Lower leg skin (tissue), 4 donors: ENCODE results near the gene RTN4RL1. TPM values are rescaled to one million over a fixed set of nuclear protein-coding genes. Genes with fewer than 3 reads are reported as not detected.

Source experiments
- DNase-seq, 2 donors: peaks; one replicate each; pipeline ENCODE4 v3.0.0-alpha.2; 2019; ENCODE audit warnings: low spot score in 2 of 2
- H3K4me3 ChIP-seq: fragments of 200-600 bp; sonication (generic); 2 replicates; pipeline ENCODE4 v1.5.1; 2017; ENCODE audit warnings: mild to moderate bottlenecking, low read depth; ENCODE audit not compliant: poor library complexity, severe bottlenecking
- CTCF ChIP-seq, 3 donors: fragments of 450-650 bp; IDR thresholded peaks; one replicate each; pipeline ENCODE4 v1.5.1; 2016; ENCODE audit warnings: antibody characterized with exemption in 3 of 3, mild to moderate bottlenecking in 3 of 3, moderate library complexity in 2 of 3
- POLR2A ChIP-seq, 2 donors: fragments of 450-650 bp; IDR thresholded peaks; one replicate each; pipeline ENCODE4 v1.6.1; 2016 to 2017; ENCODE audit warnings: antibody characterized with exemption in 2 of 2, mild to moderate bottlenecking in 1 of 2, moderate library complexity in 1 of 2
- WGBS, 2 donors: methylation state at CpG; one replicate each; pipeline ENCODE4 v1.1.5; 2018; 5-methylcytosine and 5-hydroxymethylcytosine counted together
- intact Hi-C: fragments of 100-400 bp; cut with DNase I; formaldehyde crosslinking; loops from one replicate; pipeline ENCODE4 v1.15.0; 2023; ENCODE audit warnings: low total_unique reads
- total RNA-seq, 4 donors: library from RNA; depleted of rRNA; stranded (reverse); fragments of >200 nt; gene quantifications; one replicate each; pipeline ENCODE4 v1.1.0, GENCODE V29; 2016

Gene RTN4RL1
- total RNA-seq, 4 donors from 2014 or later: 19.1 to 31.5 (median 27.6) TPM

- intact Hi-C loops: no loop called here
- TF ChIP-seq CTCF (IDR thresholded peaks at IDR 0.05) (no peak), POLR2A (IDR thresholded peaks at IDR 0.05) (no peak)
- H3K4me3 ChIP-seq: no peak overlapping the region
- 90 to 91% methylated on average over 29 of the region's 29 CpGs for WGBS, 2 donors
- DNase-seq: no peak
These were observed 106.6 kb downstream of the RTN4RL1 start for GRCh38 chr17:1918346-1919162.

- TF ChIP-seq CTCF (IDR thresholded peaks at IDR 0.05) (no peak), POLR2A (IDR thresholded peaks at IDR 0.05) (no peak)
- no peak for DNase-seq
These were observed 108.0 kb downstream of the RTN4RL1 start for GRCh38 chr17:1916963-1917715.

GRCh38 chr17:1916316-1916715 is 108.8 kb downstream of the RTN4RL1 start:
- intact Hi-C loops: no loop called here
- no peak for TF ChIP-seq CTCF (IDR thresholded peaks at IDR 0.05)
- DNase-seq: no peak
- H3K4me3 ChIP-seq: no peak overlapping the region
- WGBS, 2 donors: 62 to 68% methylated on average over 14 of the region's 14 CpGs

More at GRCh38 chr17:1916963-1917715, 108.0 kb downstream of the RTN4RL1 start:
- 84 to 85% methylated on average over 29 of the region's 29 CpGs for WGBS, 2 donors
- intact Hi-C loops: no loop called here
- no peak overlapping the region for H3K4me3 ChIP-seq

GRCh38 chr17:1915889-1916288 is 109.2 kb downstream of the RTN4RL1 start:
- WGBS, 2 donors: 72 to 75% methylated on average over 12 of the region's 12 CpGs
- H3K4me3 ChIP-seq: no peak overlapping the region
- TF ChIP-seq POLR2A (IDR thresholded peaks at IDR 0.05): no peak
- TF ChIP-seq CTCF (IDR thresholded peaks at IDR 0.05): no peak
- DNase-seq: no peak
- intact Hi-C loops: no loop called here

GRCh38 chr17:1914661-1915083 is 110.5 kb downstream of the RTN4RL1 start:
- H3K4me3 ChIP-seq: no peak overlapping the region
- whole genome bisulfite sequencing, 2 donors: 56 to 58% methylated on average over 8 of the region's 8 CpGs
- no peak for DNase-seq
- no peak for TF ChIP-seq CTCF (IDR thresholded peaks at IDR 0.05)
- no peak for TF ChIP-seq POLR2A (IDR thresholded peaks at IDR 0.05)
- intact Hi-C loops: no loop called here
